HG03460 (cell line): ENCODE results near the gene AP1S3.

Experiments
- ATAC-seq: cut with Tn5 transposase; IDR thresholded peaks from one replicate; pipeline ENCODE4 v1.9.1; 2021; ENCODE audit not compliant: unreplicated experiment

The AP1S3 gene

GRCh38 chr2:223725986-223726970 is 111.1 kb downstream of the AP1S3 start:
- ATAC-seq: no peak

- ATAC-seq: no peak
Measured at GRCh38 chr2:223725494-223725893, 111.9 kb downstream of the AP1S3 start.

GRCh38 chr2:223724861-223725260 is 112.5 kb downstream of the AP1S3 start:
- ATAC-seq: no peak

GRCh38 chr2:223723954-223724411 is 113.4 kb downstream of the AP1S3 start:
- ATAC-seq: no peak

- ATAC-seq: no peak
Measured at GRCh38 chr2:223722226-223722625, 115.2 kb downstream of the AP1S3 start.

GRCh38 chr2:223721746-223722145 is 115.6 kb downstream of the AP1S3 start:
- no peak for ATAC-seq

- no peak for ATAC-seq
Measured at GRCh38 chr2:223720367-223720766, 117.0 kb downstream of the AP1S3 start.

GRCh38 chr2:223712642-223713041 is 124.7 kb downstream of the AP1S3 start:
- no peak for ATAC-seq

GRCh38 chr2:223711596-223712326 is 125.6 kb downstream of the AP1S3 start:
- no peak for ATAC-seq
